Skin epidermis (tissue), 12 donors: ENCODE measurements around the gene PYGB.
A peak's percentile ranks its signal among the peaks of the same experiment; 100 is the strongest.
"Not testable (repeated sequence)": the region's sequence is repeated elsewhere in the genome, so short reads cannot be mapped to it uniquely, and the experiment has no call there.

ENCODE experiments used
- H3K27ac ChIP-seq, 21 experiments: fragments of 200-600 bp; sonication (generic) in 11 of 21; one replicate each; pipeline ENCODE4 v1.5.0; 2020; ENCODE audit warnings: mild to moderate bottlenecking in 3 of 21, inconsistent platforms in 2 of 21, moderate library complexity in 2 of 21
- H3K4me3 ChIP-seq, 7 experiments: fragments of 200-600 bp; sonication (generic) in 2 of 7; one replicate each; pipeline ENCODE4 v1.5.0; 2020; ENCODE audit warnings: inconsistent platforms in 2 of 7, mild to moderate bottlenecking in 2 of 7, moderate library complexity in 1 of 7

The PYGB gene

GRCh38 chr20:25258476-25258805 lies 10.6 kb downstream of the PYGB start:
- H3K4me3 ChIP-seq, result no peak overlapping the region
- H3K27ac ChIP-seq, result peak overlapping the region in 1 of 21 experiments; percentile 21

GRCh38 chr20:25258828-25259227 lies 10.9 kb downstream of the PYGB start:
- H3K27ac ChIP-seq, result no peak overlapping the region
- no peak overlapping the region for H3K4me3 ChIP-seq

GRCh38 chr20:25259358-25259757 lies 11.5 kb downstream of the PYGB start:
- H3K4me3 ChIP-seq, result no peak overlapping the region
- no peak overlapping the region for H3K27ac ChIP-seq

- Histone ChIP-seq H3K27ac (no peak overlapping the region), H3K4me3 (no peak overlapping the region)
These were observed 11.9 kb downstream of the PYGB start for GRCh38 chr20:25259788-25260254.

- H3K27ac ChIP-seq, H3K4me3 ChIP-seq: not testable (repeated sequence)
These were observed 13.0 kb downstream of the PYGB start for GRCh38 chr20:25260770-25261437.

- Histone ChIP-seq H3K27ac (no peak overlapping the region), H3K4me3 (no peak overlapping the region)
These were observed 21.4 kb downstream of the PYGB start for GRCh38 chr20:25269057-25269832.

GRCh38 chr20:25269833-25270170 lies 21.9 kb downstream of the PYGB start:
- Histone ChIP-seq H3K27ac (no peak overlapping the region), H3K4me3 (no peak overlapping the region)

GRCh38 chr20:25270829-25271251 lies 23.0 kb downstream of the PYGB start:
- no peak overlapping the region for H3K27ac ChIP-seq
- no peak overlapping the region for H3K4me3 ChIP-seq

- Histone ChIP-seq H3K27ac (no peak overlapping the region), H3K4me3 (no peak overlapping the region)
These were observed 23.8 kb downstream of the PYGB start for GRCh38 chr20:25271486-25272222.

GRCh38 chr20:25272223-25273000 lies 24.5 kb downstream of the PYGB start:
- no peak overlapping the region for H3K4me3 ChIP-seq

GRCh38 chr20:25273046-25273445 lies 25.2 kb downstream of the PYGB start:
- H3K27ac ChIP-seq, result peak overlapping the region in 7 of 21 experiments; percentile 4 to 47 (median 9)

More at GRCh38 chr20:25272223-25273000, 24.5 kb downstream of the PYGB start:
- peak overlapping the region in 4 of 21 experiments; percentile 6 to 47 (median 14) for H3K27ac ChIP-seq

GRCh38 chr20:25273541-25274358 lies 25.9 kb downstream of the PYGB start:
- Histone ChIP-seq H3K4me3 (no peak overlapping the region), H3K27ac (peak overlapping the region in 4 of 21 experiments; percentile 4 to 47 (median 19))

More at GRCh38 chr20:25273046-25273445, 25.2 kb downstream of the PYGB start:
- H3K4me3 ChIP-seq, result no peak overlapping the region

GRCh38 chr20:25274481-25274880 lies 26.6 kb downstream of the PYGB start:
- Histone ChIP-seq H3K27ac (no peak overlapping the region), H3K4me3 (no peak overlapping the region)

GRCh38 chr20:25274891-25275812 lies 27.3 kb downstream of the PYGB start:
- Histone ChIP-seq H3K4me3 (no peak overlapping the region), H3K27ac (no peak overlapping the region)

GRCh38 chr20:25275813-25276532 lies 28.1 kb downstream of the PYGB start:
- no peak overlapping the region for H3K4me3 ChIP-seq
- no peak overlapping the region for H3K27ac ChIP-seq

GRCh38 chr20:25276533-25277050 lies 28.7 kb downstream of the PYGB start:
- no peak overlapping the region for H3K27ac ChIP-seq
- no peak overlapping the region for H3K4me3 ChIP-seq
